Naive thymus-derived CD4-positive, alpha-beta T cell (primary cell): ENCODE measurements around the gene NCEH1. TPM values are rescaled to one million over a fixed set of nuclear protein-coding genes. Genes with fewer than 3 reads are reported as not detected.
A peak's percentile ranks its signal among the peaks of the same experiment; 100 is the strongest.

Source experiments
- ATAC-seq: fragments of 150-1000 bp; cut with Tn5 transposase; 2 replicates; pipeline ENCODE4 v1.10.0; 2021; ENCODE audit warnings: mild to moderate bottlenecking, moderate library complexity
- CTCF ChIA-PET: fragments of 350-600 bp; sonication (Branson Sonifier 250); formaldehyde crosslinking; loops from one replicate; lab custom pipeline; 2021; ENCODE audit warnings: antibody characterized with exemption; lab: Charles Lee
- POLR2A ChIA-PET: fragments of 350-600 bp; sonication (Branson Sonifier 250); formaldehyde crosslinking; loops from one replicate; lab custom pipeline; 2021; ENCODE audit warnings: antibody characterized with exemption, inconsistent platforms; lab: Charles Lee
- DNase-seq, 9 donors: peaks; one replicate each; pipeline versions ENCODE4 v3.0.0 to v3.0.0-alpha.2; 2020 to 2022; ENCODE audit warnings: mixed read lengths in 1 of 9
- H3K27ac ChIP-seq: one replicate; pipeline ENCODE4 v1.7.0; 2013; ENCODE audit warnings: mild to moderate bottlenecking, low read depth, low read length, moderate library complexity
- H3K27me3 ChIP-seq, 2 donors: one replicate each; pipeline ENCODE4 v1.7.0; 2013; ENCODE audit warnings: low read length in 2 of 2, mild to moderate bottlenecking in 2 of 2, moderate library complexity in 2 of 2; ENCODE audit not compliant: control insufficient read depth in 2 of 2, insufficient read depth in 2 of 2
- H3K36me3 ChIP-seq, 3 experiments: 1 replicate in 2 of 3; 2 replicates in 1 of 3; pipeline ENCODE4 v1.7.0; 2013; ENCODE audit warnings: low read length in 3 of 3, mild to moderate bottlenecking in 3 of 3, moderate library complexity in 1 of 3; ENCODE audit not compliant: insufficient read depth in 3 of 3, control insufficient read depth in 2 of 3
- H3K4me1 ChIP-seq, 2 donors: one replicate each; pipeline ENCODE4 v1.7.0; 2013; ENCODE audit warnings: low read length in 2 of 2, mild to moderate bottlenecking in 2 of 2, moderate library complexity in 1 of 2; ENCODE audit not compliant: control insufficient read depth in 2 of 2, insufficient read depth in 2 of 2
- H3K4me3 ChIP-seq: 2 replicates; pipeline ENCODE4 v1.7.0; 2013; ENCODE audit warnings: mild to moderate bottlenecking, low read length
- H3K9me3 ChIP-seq, 3 experiments: 1 replicate in 2 of 3; 2 replicates in 1 of 3; pipeline ENCODE4 v1.7.0; 2013; ENCODE audit warnings: low read length in 3 of 3; ENCODE audit not compliant: control insufficient read depth in 2 of 3
- H3K27ac Mint-ChIP-seq, 9 donors: one replicate each; pipeline ENCODE4 v1.8.0; 2020 to 2022; ENCODE audit warnings: mixed read lengths in 9 of 9, mild to moderate bottlenecking in 8 of 9, moderate library complexity in 5 of 9, inconsistent platforms in 2 of 9
- H3K27me3 Mint-ChIP-seq, 5 donors: one replicate each; pipeline ENCODE4 v1.8.0; 2021 to 2022; ENCODE audit warnings: mixed read lengths in 5 of 5, mild to moderate bottlenecking in 1 of 5
- H3K36me3 Mint-ChIP-seq, 5 donors: one replicate each; pipeline ENCODE4 v1.8.0; 2020 to 2022; ENCODE audit warnings: mixed read lengths in 5 of 5, mild to moderate bottlenecking in 3 of 5, inconsistent platforms in 1 of 5
- H3K4me1 Mint-ChIP-seq, 7 donors: one replicate each; pipeline ENCODE4 v1.8.0; 2020 to 2022; ENCODE audit warnings: mixed read lengths in 7 of 7, mild to moderate bottlenecking in 3 of 7, inconsistent platforms in 1 of 7
- H3K4me3 Mint-ChIP-seq, 10 donors: one replicate each; pipeline ENCODE4 v1.8.0; 2020 to 2022; ENCODE audit warnings: mild to moderate bottlenecking in 10 of 10, mixed read lengths in 10 of 10, moderate library complexity in 6 of 10, inconsistent platforms in 2 of 10
- H3K9me3 Mint-ChIP-seq, 11 donors: one replicate each; pipeline ENCODE4 v1.8.0; 2020 to 2022; ENCODE audit warnings: mixed read lengths in 11 of 11, mild to moderate bottlenecking in 4 of 11, inconsistent platforms in 1 of 11, moderate library complexity in 1 of 11
- intact Hi-C, 2 donors: fragments of 100-400 bp; cut with micrococcal nuclease; formaldehyde crosslinking; loops; one replicate each; pipeline ENCODE4 v1.15.1; 2023
- polyA plus RNA-seq, 2 donors: library from polyadenylated mRNA; unstranded; fragments of 300-500 nt; fragmentation: Illumina TruSeq; gene quantifications; one replicate each; pipeline ENCODE4 v1.2.3, GENCODE V29; 2021
- total RNA-seq, 6 experiments: library from RNA in 5 of 6; stranded (reverse) in 5 of 6; gene quantifications; 1 replicate in 5 of 6; 2 replicates in 1 of 6; pipeline ENCODE4 v1.2.3 and lab custom pipeline; 2021 to 2026

NCEH1 gene
- total and polyA plus RNA-seq, 7 experiments from 2014 or later, result 1.2 to 8.9 (median 3.5) TPM

- no peak overlapping the region for H3K4me3 Mint-ChIP-seq
- no peak overlapping the region for H3K27ac ChIP-seq
Measured at GRCh38 chr3:172607305-172608121, 103.4 kb downstream of the NCEH1 start.

GRCh38 chr3:172606021-172606420 lies 104.8 kb downstream of the NCEH1 start:
- Histone ChIP-seq H3K4me3 (no peak overlapping the region), H3K4me1 (no peaks in the 10 kb centered on the region), H3K36me3 (no peaks in the 10 kb centered on the region), H3K27me3 (no peaks in the 10 kb centered on the region), H3K9me3 (no peaks in the 10 kb centered on the region), H3K27ac (no peak overlapping the region)
- H3K27me3 Mint-ChIP-seq, result peaks cover 0 to 5% (median 0%) of the 10 kb centered on the region in 5 donors
- CTCF ChIA-PET, result interaction anchor here (1.3 kb wide), 1 partner anchor 10 kb away, joined by 6 read pairs; no protein-coding TSS in a partner anchor
- H3K9me3 Mint-ChIP-seq, result peaks cover 0 to 18% (median 6%) of the 10 kb centered on the region in 11 donors
- ATAC-seq (no peak), DNase-seq (no peak)
- H3K36me3 Mint-ChIP-seq, result peaks cover 0 to 18% (median 12%) of the 10 kb centered on the region in 5 donors
- intact Hi-C loops, result no loop called here
- peaks cover 0 to 13% (median 0%) of the 10 kb centered on the region in 7 donors for H3K4me1 Mint-ChIP-seq
- no peak overlapping the region for H3K27ac Mint-ChIP-seq
- POLR2A ChIA-PET, result no interaction called here
- H3K4me3 Mint-ChIP-seq, result no peak overlapping the region

More at GRCh38 chr3:172607305-172608121, 103.4 kb downstream of the NCEH1 start:
- DNase-seq (no peak), ATAC-seq (no peak)
- Histone ChIP-seq H3K36me3 (no peaks in the 10 kb centered on the region), H3K9me3 (no peaks in the 10 kb centered on the region), H3K27me3 (no peaks in the 10 kb centered on the region), H3K4me1 (no peaks in the 10 kb centered on the region), H3K4me3 (no peak overlapping the region)
- ChIA-PET POLR2A (interaction anchor here (0.6 kb wide), 2 partner anchors 13 to 131 kb away, joined by 3 to 4 read pairs; no protein-coding TSS in a partner anchor), CTCF (interaction anchor here (1.0 kb wide), 1 partner anchor 16 kb away, joined by 4 read pairs; no protein-coding TSS in a partner anchor)
- H3K36me3 Mint-ChIP-seq, result peaks cover 0 to 20% (median 13%) of the 10 kb centered on the region in 5 donors
- peak overlapping the region in 1 of 9 donors; percentile 43 for H3K27ac Mint-ChIP-seq
- intact Hi-C loops, result no loop called here
- peaks cover 0 to 18% (median 8%) of the 10 kb centered on the region in 11 donors for H3K9me3 Mint-ChIP-seq
- H3K27me3 Mint-ChIP-seq, result peaks cover 0 to 5% (median 0%) of the 10 kb centered on the region in 5 donors
- peaks cover 0 to 13% (median 0%) of the 10 kb centered on the region in 7 donors for H3K4me1 Mint-ChIP-seq

- H3K4me3 Mint-ChIP-seq, result no peak overlapping the region
- ChIA-PET POLR2A (no interaction called here), CTCF (interaction anchor here (1.3 kb wide), 1 partner anchor 9 kb away, joined by 6 read pairs; no protein-coding TSS in a partner anchor)
- H3K9me3 Mint-ChIP-seq, result peaks cover 0 to 11% (median 0%) of the 10 kb centered on the region in 11 donors
- H3K36me3 Mint-ChIP-seq, result peaks cover 0 to 13% (median 3%) of the 10 kb centered on the region in 5 donors
- ATAC-seq (no peak), DNase-seq (no peak)
- H3K4me1 Mint-ChIP-seq, result peaks cover 0 to 13% (median 0%) of the 10 kb centered on the region in 7 donors
- H3K27ac Mint-ChIP-seq, result no peak overlapping the region
- Histone ChIP-seq H3K4me1 (no peaks in the 10 kb centered on the region), H3K9me3 (no peaks in the 10 kb centered on the region), H3K4me3 (no peak overlapping the region), H3K36me3 (no peaks in the 10 kb centered on the region), H3K27ac (no peak overlapping the region), H3K27me3 (no peaks in the 10 kb centered on the region)
- peaks cover 0 to 5% (median 0%) of the 10 kb centered on the region in 5 donors for H3K27me3 Mint-ChIP-seq
- intact Hi-C loops, result no loop called here
Measured at GRCh38 chr3:172604895-172605646, 105.8 kb downstream of the NCEH1 start.

DNA sequence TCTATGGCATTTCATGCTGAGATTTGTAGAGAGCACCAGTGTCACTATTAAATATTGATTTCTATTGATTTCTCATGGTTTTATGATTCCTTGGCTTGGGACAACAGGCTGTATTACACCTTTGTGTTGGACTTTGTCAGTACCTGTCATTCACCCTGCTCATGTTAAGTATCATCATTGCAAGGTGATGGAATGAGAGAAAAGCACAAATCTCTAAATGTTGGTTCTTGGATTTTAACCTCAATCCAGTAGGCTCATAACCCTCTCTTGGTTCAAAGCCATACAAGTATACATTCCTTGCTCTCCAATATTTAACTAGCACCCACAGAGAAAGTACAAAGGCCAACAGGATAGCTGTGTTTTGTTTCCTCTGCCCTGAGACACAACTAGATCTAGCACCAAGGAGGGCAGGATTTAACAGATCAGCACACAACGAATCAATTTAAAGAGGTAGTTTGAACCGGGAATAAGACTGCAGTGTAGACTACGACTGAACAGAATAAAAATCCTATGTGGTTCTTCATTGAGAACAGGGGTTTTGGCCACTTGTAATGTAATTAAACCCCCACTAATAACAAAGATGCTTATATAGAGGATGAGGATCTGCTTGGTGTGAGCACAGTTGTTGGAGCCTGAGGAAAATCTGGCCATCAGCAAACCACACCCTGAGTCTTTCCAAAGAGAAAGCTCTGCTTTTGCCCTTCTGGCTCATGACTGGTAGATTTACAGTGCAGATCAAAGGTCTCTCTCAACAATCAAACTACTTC lies 109.6 kb downstream of the NCEH1 start:
- Histone ChIP-seq H3K27me3 (no peaks in the 10 kb centered on the region), H3K4me1 (no peaks in the 10 kb centered on the region), H3K27ac (no peak overlapping the region), H3K4me3 (no peak overlapping the region), H3K36me3 (no peaks in the 10 kb centered on the region), H3K9me3 (no peaks in the 10 kb centered on the region)
- ChIA-PET POLR2A (no interaction called here), CTCF (interaction anchor here (0.9 to 2.5 kb wide), 2 partner anchors 19 to 104 kb away, joined by 3 to 8 read pairs; no protein-coding TSS in a partner anchor)
- Mint-ChIP-seq H3K4me1 (peaks cover 2 to 13% (median 4%) of the 10 kb centered on the region in 7 donors), H3K9me3 (peaks cover 0 to 8% (median 0%) of the 10 kb centered on the region in 11 donors), H3K4me3 (no peak overlapping the region), H3K27ac (no peak overlapping the region), H3K36me3 (peaks cover 0 to 13% (median 0%) of the 10 kb centered on the region in 5 donors), H3K27me3 (peaks cover 0 to 5% (median 0%) of the 10 kb centered on the region in 5 donors)
- intact Hi-C loops, result no loop called here
- ATAC-seq (no peak), DNase-seq (no peak)

GRCh38 chr3:172600644-172601065 lies 110.2 kb downstream of the NCEH1 start:
- Mint-ChIP-seq H3K9me3 (peaks cover 0 to 8% (median 0%) of the 10 kb centered on the region in 11 donors), H3K36me3 (peaks cover 0 to 13% (median 0%) of the 10 kb centered on the region in 5 donors), H3K27ac (no peak overlapping the region), H3K4me3 (no peak overlapping the region), H3K27me3 (peaks cover 0 to 5% (median 0%) of the 10 kb centered on the region in 5 donors), H3K4me1 (peaks cover 6 to 19% (median 10%) of the 10 kb centered on the region in 7 donors)
- DNase-seq (no peak), ATAC-seq (no peak)
- ChIA-PET CTCF (no interaction called here), POLR2A (no interaction called here)
- Histone ChIP-seq H3K9me3 (no peaks in the 10 kb centered on the region), H3K4me3 (no peak overlapping the region), H3K27ac (no peak overlapping the region), H3K36me3 (no peaks in the 10 kb centered on the region), H3K27me3 (no peaks in the 10 kb centered on the region), H3K4me1 (peaks cover 2 to 3% of the 10 kb centered on the region in 2 donors)
- intact Hi-C loops, result no loop called here
